K562 (cell line): Measurements from ENCODE around the gene SCYGR3. TPM values are rescaled to one million over a fixed set of nuclear protein-coding genes. Genes with fewer than 3 reads are reported as not detected.

Experiments used
- ATAC-seq: fragments of 200-7000 bp; cut with Tn5 transposase; 3 replicates; pipeline ENCODE4 v1.9.1; 2020; ENCODE audit warnings: moderate library complexity
- BruUV-seq: library from RNA; stranded (reverse); fragments of 400-500 nt; replicated peaks from 2 replicates; lab custom pipeline; 2021; lab: Mats Ljungman, UMichigan
- CTCF ChIA-PET: fragments of 300-600 bp; formaldehyde crosslinking; extraction: SDS; loops from one replicate; lab custom pipeline; 2021; ENCODE audit warnings: low intra/inter-chr PET ratio; lab: Yijun Ruan, JAX
- POLR2A ChIA-PET: fragments of 300-600, 350-650 bp; sonication (Branson Sonifier 250); formaldehyde crosslinking; extraction: SDS; loops from one replicate; lab custom pipeline; 2021; ENCODE audit warnings: antibody characterized with exemption, inconsistent platforms; lab: Yijun Ruan, JAX
- DNase-seq, 4 experiments: peaks; one replicate each; pipeline versions ENCODE4 v3.0.0 to v3.0.0-alpha.2; 2011 to 2018; ENCODE audit warnings: low spot score in 3 of 4, mixed read lengths in 3 of 4; ENCODE audit errors: extremely low read depth in 1 of 4
- FAIRE-seq: peaks from 2 replicates; lab custom pipeline; 2011; peaks lifted over from hg19 to GRCh38; lab: Jason Lieb, UNC
- H2AFZ ChIP-seq: 2 replicates; pipeline ENCODE4 v1.6.0; 2011; ENCODE audit warnings: low read depth, low read length, control low read depth, inconsistent platforms
- H3K27ac ChIP-seq: fragments of 200-600 bp; 3 replicates; pipeline ENCODE4 v1.8.0; 2011; ENCODE audit warnings: low read depth, mild to moderate bottlenecking, control low read depth, inconsistent platforms, low read length, moderate library complexity, mixed read lengths; ENCODE audit errors: extremely low read depth
- H3K27me3 ChIP-seq, 2 experiments: fragments of 300-600 bp in 1 of 2; 2 replicates in 1 of 2; 3 replicates in 1 of 2; pipeline versions ENCODE4 v1.6.0 to v1.8.0; 2011; ENCODE audit warnings: inconsistent platforms in 2 of 2, low read length in 2 of 2, mild to moderate bottlenecking in 1 of 2, mixed read lengths in 1 of 2, moderate library complexity in 1 of 2; ENCODE audit not compliant: control insufficient read depth in 2 of 2, insufficient read depth in 2 of 2
- H3K36me3 ChIP-seq: fragments of 300-600 bp; 3 replicates; pipeline ENCODE4 v1.8.0; 2011; ENCODE audit warnings: mild to moderate bottlenecking, low read length, inconsistent platforms; ENCODE audit not compliant: control insufficient read depth, insufficient read depth
- H3K4me1 ChIP-seq, 2 experiments: fragments of 200-600 bp in 1 of 2; replicated peaks in 1 of 2; 2 replicates in 1 of 2; 3 replicates in 1 of 2; pipeline versions ENCODE4 v1.5.1 to v1.8.0; 2011; ENCODE audit warnings: inconsistent platforms in 2 of 2, low read length in 2 of 2, mild to moderate bottlenecking in 1 of 2, mixed read lengths in 1 of 2, moderate library complexity in 1 of 2; ENCODE audit not compliant: control insufficient read depth in 2 of 2, insufficient read depth in 2 of 2
- H3K4me2 ChIP-seq: 2 replicates; pipeline ENCODE4 v1.6.1; 2011; ENCODE audit warnings: low read length, control low read depth, inconsistent platforms, mixed read lengths; ENCODE audit not compliant: insufficient read depth
- H3K4me3 ChIP-seq: fragments of 200-600 bp; sonication (generic), shearing (Covaris generic); 2 replicates; pipeline ENCODE4 v1.5.1; 2016; ENCODE audit warnings: control low read depth, inconsistent platforms
- H3K79me2 ChIP-seq: fragments of 200-600 bp; 3 replicates; pipeline ENCODE4 v1.8.0; 2011; ENCODE audit warnings: low read length, inconsistent platforms; ENCODE audit not compliant: control insufficient read depth, insufficient read depth
- H3K9ac ChIP-seq, 2 experiments: 2 replicates each; pipeline versions ENCODE4 v1.6.0 to v1.6.1; 2011; ENCODE audit warnings: low read depth in 2 of 2, low read length in 2 of 2, control low read depth in 1 of 2, inconsistent platforms in 1 of 2, mild to moderate bottlenecking in 1 of 2, mixed read lengths in 1 of 2; ENCODE audit not compliant: insufficient read depth in 1 of 2
- H3K9me1 ChIP-seq: one replicate; pipeline ENCODE4 v1.6.0; 2011; ENCODE audit warnings: inconsistent platforms, mild to moderate bottlenecking, low read length, moderate library complexity; ENCODE audit not compliant: control insufficient read depth, insufficient read depth
- H3K9me3 ChIP-seq: replicated peaks from 2 replicates; pipeline ENCODE4 v1.5.1; 2011; ENCODE audit warnings: low read depth, low read length, inconsistent platforms; ENCODE audit not compliant: control insufficient read depth, insufficient read depth
- H4K20me1 ChIP-seq: replicated peaks from 2 replicates; pipeline ENCODE4 v1.6.1; 2011; ENCODE audit warnings: low read length, inconsistent platforms, mixed read lengths; ENCODE audit not compliant: control insufficient read depth, insufficient read depth
- GABPA ChIP-seq: fragments of 200-800 bp; sonication (Bioruptor generic); conservative IDR thresholded peaks from 2 replicates; pipeline ENCODE4 v1.6.1; 2016; ENCODE audit warnings: low read depth, missing genetic modification characterization, missing compliant biosample characterization
- NCOA1 ChIP-seq: fragments of 450-650 bp; IDR thresholded peaks from 2 replicates; pipeline ENCODE4 v1.6.1; 2016; ENCODE audit warnings: low read depth
- NR4A1 ChIP-seq, 2 experiments: fragments of 250-450 bp in 1 of 2; fragments of 450-650 bp in 1 of 2; sonication (Bioruptor Pico) in 1 of 2; IDR thresholded peaks; 2 replicates each; pipeline versions ENCODE4 v1.4.0 to v1.6.1; 2016 to 2020; ENCODE audit warnings: mild to moderate bottlenecking in 2 of 2, missing compliant biosample characterization in 1 of 2, missing genetic modification characterization in 1 of 2, moderate library complexity in 1 of 2
- TBL1XR1 ChIP-seq, 2 experiments: IDR thresholded peaks; 2 replicates each; pipeline ENCODE4 v1.6.1; 2012; ENCODE audit warnings: improper control_type of control experiment in 2 of 2, low read length in 2 of 2, mild to moderate bottlenecking in 1 of 2
- U2AF1 ChIP-seq: fragments of 200-400 bp; formaldehyde crosslinking; optimal IDR thresholded peaks from 2 replicates; pipeline ENCODE3; 2017; ENCODE audit warnings: mild to moderate bottlenecking, low read depth, low read length, moderate library complexity
- ZNF232 ChIP-seq: sonication (generic); formaldehyde crosslinking; IDR thresholded peaks from 2 replicates; pipeline ENCODE4 v1.8.0; 2022; ENCODE audit warnings: mild to moderate bottlenecking, missing genetic modification reagents
- WGBS: fragments of 100-300 bp; shearing (Covaris generic); methylation state at CpG from one replicate; pipeline ENCODE4 v1.1.6; 2016; ENCODE audit warnings: low coverage, mixed read lengths; ENCODE audit not compliant: insufficient coverage; ENCODE audit errors: missing lambda C conversion rate; 5-methylcytosine and 5-hydroxymethylcytosine counted together
- in situ Hi-C: fragments of 300-500 bp; cut with MboI; formaldehyde crosslinking; loops from 4 replicates; pipeline ENCODE4 v1.15.0; 2018; ENCODE audit warnings: inconsistent platforms, mixed read lengths
- intact Hi-C: fragments of 100-400 bp; cut with micrococcal nuclease; formaldehyde crosslinking; loops from 2 replicates; pipeline ENCODE4 v1.14.2; 2022
- polyA plus RNA-seq, 8 experiments: library from polyadenylated mRNA; depleted of rRNA in 4 of 8; stranded (reverse) in 5 of 8; unstranded in 3 of 8; fragments of >200 nt; fragmentation: Nextera tagmentation in 2 of 8; fragmentation: Illumina TruSeq in 1 of 8; extraction: Ambion mirVana in 2 of 8; extraction: Trizol in 1 of 8; gene quantifications; 2 replicates each; pipeline versions ENCODE4 v1.2.1 to v1.2.3, GENCODE V29; 2011 to 2014; ENCODE audit warnings: inconsistent platforms in 1 of 8, missing spikeins in 1 of 8
- total RNA-seq, 7 experiments: library from RNA; depleted of rRNA in 6 of 7; stranded (reverse); fragments of >200 nt in 6 of 7; fragmentation: Illumina TruSeq in 2 of 7; extraction: Trizol in 2 of 7; gene quantifications; 2 replicates each; pipeline versions ENCODE4 v1.2.1 to v1.2.3, GENCODE V29; 2011 to 2021; ENCODE audit warnings: low replicate concordance in 1 of 7
- TF ChIP-seq, protein P1 (sequence below): fragments of 250-450 bp; sonication (Bioruptor Pico); IDR thresholded peaks from 2 replicates; pipeline ENCODE4 v1.8.0; 2022; ENCODE audit warnings: inconsistent platforms, mild to moderate bottlenecking, moderate library complexity, borderline replicate concordance
- TF ChIP-seq, protein P2 (sequence below): conservative IDR thresholded peaks from 2 replicates; pipeline ENCODE4 v1.6.1; 2011; ENCODE audit warnings: low read depth, mild to moderate bottlenecking, low read length; ENCODE audit not compliant: control insufficient read depth
- TF ChIP-seq, protein P3 (sequence below), 2 experiments: fragments of 450-650 bp; IDR thresholded peaks; 2 replicates each; pipeline ENCODE4 v1.6.1; 2016
- TF ChIP-seq, protein P4 (sequence below): fragments of 250-450 bp; sonication (Bioruptor Pico); IDR thresholded peaks from 2 replicates; pipeline ENCODE4 v1.8.0; 2022; ENCODE audit warnings: moderate library complexity, mild to moderate bottlenecking, inconsistent platforms
- TF ChIP-seq, protein P5 (sequence below): sonication (generic); formaldehyde crosslinking; IDR thresholded peaks from 2 replicates; pipeline ENCODE4 v1.8.1; 2023; ENCODE audit warnings: mild to moderate bottlenecking, missing genetic modification reagents

The SCYGR3 gene
- total and polyA plus RNA-seq, 9 of the 15 experiments (the other 6 are each of a cell fraction or from before 2014, with no cell fraction given): not detected

DNA sequence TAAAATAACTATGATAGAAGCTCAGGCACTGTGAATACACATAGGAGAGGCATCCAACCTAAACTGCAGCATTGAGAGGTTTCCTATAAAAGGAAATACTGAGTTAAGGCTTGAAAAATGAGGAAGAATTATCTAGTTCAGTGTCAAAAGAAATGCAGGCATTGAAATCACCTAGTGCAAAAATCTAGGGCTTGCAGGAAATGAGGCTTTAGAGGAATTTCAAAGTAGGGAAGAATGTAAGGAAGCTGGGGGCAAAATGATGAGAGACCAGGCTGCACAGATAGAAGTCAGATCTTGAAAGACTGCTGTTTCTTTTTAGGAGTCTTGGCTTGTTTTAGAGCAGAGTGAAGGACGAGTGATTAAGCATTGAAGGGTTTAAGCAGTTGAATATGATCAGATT, 44.0 kb downstream of the SCYGR3 start (continued):
- TF ChIP-seq, protein P1, sequence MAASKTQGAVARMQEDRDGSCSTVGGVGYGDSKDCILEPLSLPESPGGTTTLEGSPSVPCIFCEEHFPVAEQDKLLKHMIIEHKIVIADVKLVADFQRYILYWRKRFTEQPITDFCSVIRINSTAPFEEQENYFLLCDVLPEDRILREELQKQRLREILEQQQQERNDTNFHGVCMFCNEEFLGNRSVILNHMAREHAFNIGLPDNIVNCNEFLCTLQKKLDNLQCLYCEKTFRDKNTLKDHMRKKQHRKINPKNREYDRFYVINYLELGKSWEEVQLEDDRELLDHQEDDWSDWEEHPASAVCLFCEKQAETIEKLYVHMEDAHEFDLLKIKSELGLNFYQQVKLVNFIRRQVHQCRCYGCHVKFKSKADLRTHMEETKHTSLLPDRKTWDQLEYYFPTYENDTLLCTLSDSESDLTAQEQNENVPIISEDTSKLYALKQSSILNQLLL: no peak
- TF ChIP-seq GABPA (tag) (no peak), U2AF1 (no peak)
- TF ChIP-seq, protein P2, sequence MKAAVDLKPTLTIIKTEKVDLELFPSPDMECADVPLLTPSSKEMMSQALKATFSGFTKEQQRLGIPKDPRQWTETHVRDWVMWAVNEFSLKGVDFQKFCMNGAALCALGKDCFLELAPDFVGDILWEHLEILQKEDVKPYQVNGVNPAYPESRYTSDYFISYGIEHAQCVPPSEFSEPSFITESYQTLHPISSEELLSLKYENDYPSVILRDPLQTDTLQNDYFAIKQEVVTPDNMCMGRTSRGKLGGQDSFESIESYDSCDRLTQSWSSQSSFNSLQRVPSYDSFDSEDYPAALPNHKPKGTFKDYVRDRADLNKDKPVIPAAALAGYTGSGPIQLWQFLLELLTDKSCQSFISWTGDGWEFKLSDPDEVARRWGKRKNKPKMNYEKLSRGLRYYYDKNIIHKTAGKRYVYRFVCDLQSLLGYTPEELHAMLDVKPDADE: no peak
- TF ChIP-seq, protein P3, sequence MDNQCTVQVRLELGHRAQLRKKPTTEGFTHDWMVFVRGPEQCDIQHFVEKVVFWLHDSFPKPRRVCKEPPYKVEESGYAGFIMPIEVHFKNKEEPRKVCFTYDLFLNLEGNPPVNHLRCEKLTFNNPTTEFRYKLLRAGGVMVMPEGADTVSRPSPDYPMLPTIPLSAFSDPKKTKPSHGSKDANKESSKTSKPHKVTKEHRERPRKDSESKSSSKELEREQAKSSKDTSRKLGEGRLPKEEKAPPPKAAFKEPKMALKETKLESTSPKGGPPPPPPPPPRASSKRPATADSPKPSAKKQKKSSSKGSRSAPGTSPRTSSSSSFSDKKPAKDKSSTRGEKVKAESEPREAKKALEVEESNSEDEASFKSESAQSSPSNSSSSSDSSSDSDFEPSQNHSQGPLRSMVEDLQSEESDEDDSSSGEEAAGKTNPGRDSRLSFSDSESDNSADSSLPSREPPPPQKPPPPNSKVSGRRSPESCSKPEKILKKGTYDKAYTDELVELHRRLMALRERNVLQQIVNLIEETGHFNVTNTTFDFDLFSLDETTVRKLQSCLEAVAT (IDR thresholded peaks at IDR 0.05): no peak

DNA sequence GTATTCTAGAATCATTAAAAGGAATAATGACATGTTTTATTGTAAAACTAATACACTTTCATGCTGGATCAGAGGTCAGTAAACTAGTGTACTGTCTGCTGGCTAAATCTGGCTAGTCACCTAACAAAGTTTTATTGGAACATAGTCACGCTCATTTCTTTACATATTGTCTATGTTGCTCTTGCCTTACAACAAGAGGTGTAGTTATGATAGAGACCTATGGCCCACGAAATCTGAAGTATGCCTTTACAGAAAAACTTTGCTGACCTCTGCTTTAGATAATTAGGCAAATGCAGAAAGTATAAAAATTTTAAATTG, 45.8 kb downstream of the SCYGR3 start:
- no peaks in the 10 kb centered on the region for H3K9me3 ChIP-seq
- intact Hi-C loops: no loop called here
- TF ChIP-seq NCOA1 (no peak), NR4A1 (CRISPR knock-in tag; IDR thresholded peaks at IDR 0.05) (no peak), NR4A1 (tag; IDR thresholded peaks at IDR 0.05) (no peak), TBL1XR1 (IDR thresholded peaks at IDR 0.05; ENCODE audit: low read length in 2 of 2) (no peak), ZNF232 (CRISPR knock-in tag) (no peak)
- TF ChIP-seq, protein P4, sequence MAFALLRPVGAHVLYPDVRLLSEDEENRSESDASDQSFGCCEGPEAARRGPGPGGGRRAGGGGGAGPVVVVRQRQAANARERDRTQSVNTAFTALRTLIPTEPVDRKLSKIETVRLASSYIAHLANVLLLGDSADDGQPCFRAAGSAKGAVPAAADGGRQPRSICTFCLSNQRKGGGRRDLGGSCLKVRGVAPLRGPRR: no peak
- TF ChIP-seq, protein P5, sequence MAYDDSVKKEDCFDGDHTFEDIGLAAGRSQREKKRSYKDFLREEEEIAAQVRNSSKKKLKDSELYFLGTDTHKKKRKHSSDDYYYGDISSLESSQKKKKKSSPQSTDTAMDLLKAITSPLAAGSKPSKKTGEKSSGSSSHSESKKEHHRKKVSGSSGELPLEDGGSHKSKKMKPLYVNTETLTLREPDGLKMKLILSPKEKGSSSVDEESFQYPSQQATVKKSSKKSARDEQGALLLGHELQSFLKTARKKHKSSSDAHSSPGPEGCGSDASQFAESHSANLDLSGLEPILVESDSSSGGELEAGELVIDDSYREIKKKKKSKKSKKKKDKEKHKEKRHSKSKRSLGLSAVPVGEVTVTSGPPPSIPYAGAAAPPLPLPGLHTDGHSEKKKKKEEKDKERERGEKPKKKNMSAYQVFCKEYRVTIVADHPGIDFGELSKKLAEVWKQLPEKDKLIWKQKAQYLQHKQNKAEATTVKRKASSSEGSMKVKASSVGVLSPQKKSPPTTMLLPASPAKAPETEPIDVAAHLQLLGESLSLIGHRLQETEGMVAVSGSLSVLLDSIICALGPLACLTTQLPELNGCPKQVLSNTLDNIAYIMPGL (CRISPR knock-in tag): no peak

More for the DNA sequence above, 45.8 kb downstream of the SCYGR3 start:
- Histone ChIP-seq H3K27me3 (no peaks in the 10 kb centered on the region), H2AFZ (no peak overlapping the region), H3K4me3 (no peak overlapping the region), H3K36me3 (no peaks in the 10 kb centered on the region), H3K9ac (no peak overlapping the region), H3K4me1 (no peaks in the 10 kb centered on the region), H3K9me1 (no peaks in the 10 kb centered on the region), H3K4me2 (no peak overlapping the region), H4K20me1 (no peaks in the 10 kb centered on the region), H3K27ac (no peak overlapping the region), H3K79me2 (no peaks in the 10 kb centered on the region)
- no TSS peak for BruUV-seq
- DNase-seq (no peak), FAIRE-seq (no peak), ATAC-seq (no peak)
- 17% methylated on average over 2 of the region's 2 CpGs for WGBS
- POLR2A ChIA-PET: interaction anchor here (0.7 kb wide), 1 partner anchor 258 kb away, joined by 3 read pairs; no protein-coding TSS in a partner anchor
- in situ Hi-C loops: no loop called here
- CTCF ChIA-PET: no interaction called here
